Iris pigment epithelial cell (primary cell): ENCODE results near the gene GPR152.
"Not testable (repeated sequence)": the region's sequence is repeated elsewhere in the genome, so short reads cannot be mapped to it uniquely, and the experiment has no call there.

ENCODE experiments used
- DNase-seq: peaks from one replicate; pipeline ENCODE4 v3.0.0-alpha.2; 2011; ENCODE audit warnings: low read depth

The GPR152 gene

DNA sequence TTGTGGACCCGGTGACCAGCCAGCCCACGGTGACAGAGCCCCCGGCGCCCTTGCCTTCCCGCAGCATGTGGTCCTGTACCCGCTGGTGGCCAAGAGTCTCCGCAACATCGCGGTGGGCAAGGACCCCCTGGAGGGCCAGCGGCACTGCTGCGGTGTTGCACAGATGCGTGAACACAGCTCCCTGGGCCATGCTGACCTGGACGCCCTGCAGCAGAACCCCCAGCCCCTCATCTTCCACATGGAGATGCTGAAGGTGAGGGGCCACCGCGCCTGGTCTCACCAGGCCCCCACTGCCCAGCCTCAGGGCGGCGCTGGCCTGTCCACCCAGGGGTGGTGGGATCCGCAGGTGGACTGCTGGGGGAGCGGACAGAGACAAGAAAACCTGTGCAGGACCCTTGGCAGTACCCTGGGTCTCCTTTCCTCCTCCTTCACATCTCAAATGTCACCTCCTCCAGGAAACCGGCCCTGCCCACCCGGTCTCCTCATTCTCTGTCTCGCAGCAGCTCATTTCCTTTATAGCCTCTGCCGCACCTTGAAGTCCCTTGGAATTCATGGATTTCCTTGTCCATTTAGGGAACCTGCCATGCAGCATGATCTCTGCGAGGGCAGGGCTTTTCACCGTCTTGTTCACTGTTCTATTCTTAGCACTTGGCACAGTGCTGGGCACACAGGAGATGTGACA lies 36.8 kb upstream of the GPR152 start:
- no peak for DNase-seq

DNA sequence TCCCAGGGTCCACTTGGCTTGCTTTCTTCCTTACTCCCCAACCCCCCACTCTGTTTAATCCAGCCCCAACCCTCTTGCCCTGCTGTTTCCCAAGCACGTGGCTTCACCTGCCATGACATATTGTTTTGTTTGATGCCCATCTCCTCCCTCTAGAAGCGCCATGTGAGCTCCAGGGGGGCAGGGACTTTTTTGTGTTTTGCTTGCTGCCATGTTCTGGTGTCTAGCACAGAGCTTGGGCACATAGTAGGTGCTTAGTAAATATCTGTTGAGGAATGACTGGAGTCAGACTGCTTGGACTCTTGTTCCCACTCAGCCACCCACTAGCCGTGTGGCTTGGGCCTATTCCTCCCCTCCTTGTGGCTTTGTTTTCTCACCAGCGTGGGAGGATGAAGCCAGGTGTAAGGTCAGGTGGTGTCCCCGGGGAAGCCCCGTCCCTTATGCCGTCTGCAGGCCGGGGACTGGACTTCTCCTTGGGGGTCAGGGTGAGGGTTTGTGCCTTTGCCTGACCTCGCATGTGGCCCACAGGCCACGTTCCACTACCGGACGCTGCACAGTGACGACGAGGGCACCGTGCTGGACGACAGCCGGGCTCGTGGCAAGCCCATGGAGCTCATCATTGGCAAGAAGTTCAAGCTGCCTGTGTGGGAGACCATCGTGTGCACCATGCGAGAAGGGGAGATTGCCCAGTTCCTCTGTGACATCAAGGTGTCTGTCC lies 34.1 kb upstream of the GPR152 start:
- no peak for DNase-seq

DNA sequence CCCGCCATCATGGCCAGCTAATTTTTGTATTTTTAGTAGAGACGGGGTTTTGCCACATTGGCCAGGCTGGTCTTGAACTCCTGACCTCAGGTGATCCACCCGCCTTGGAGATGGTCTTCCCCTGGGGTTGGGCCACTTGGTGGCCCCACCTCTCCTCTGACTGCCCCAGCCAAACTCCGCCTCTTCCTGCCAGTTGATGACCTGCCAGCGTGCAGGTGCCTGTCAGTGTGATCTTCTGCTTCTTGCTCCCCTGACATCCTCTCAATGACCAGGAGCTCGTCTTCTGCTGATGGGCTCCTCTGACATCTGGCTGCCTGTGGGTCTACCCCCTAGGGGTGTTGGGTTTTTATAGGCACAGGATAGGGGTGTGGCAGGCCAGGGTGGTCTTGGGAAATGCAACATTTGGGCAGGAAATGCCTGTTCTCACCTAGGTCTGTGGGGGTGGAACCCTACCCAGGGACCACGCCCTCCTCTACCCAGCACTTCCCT lies 33.4 kb upstream of the GPR152 start:
- not testable (repeated sequence) for DNase-seq

DNA sequence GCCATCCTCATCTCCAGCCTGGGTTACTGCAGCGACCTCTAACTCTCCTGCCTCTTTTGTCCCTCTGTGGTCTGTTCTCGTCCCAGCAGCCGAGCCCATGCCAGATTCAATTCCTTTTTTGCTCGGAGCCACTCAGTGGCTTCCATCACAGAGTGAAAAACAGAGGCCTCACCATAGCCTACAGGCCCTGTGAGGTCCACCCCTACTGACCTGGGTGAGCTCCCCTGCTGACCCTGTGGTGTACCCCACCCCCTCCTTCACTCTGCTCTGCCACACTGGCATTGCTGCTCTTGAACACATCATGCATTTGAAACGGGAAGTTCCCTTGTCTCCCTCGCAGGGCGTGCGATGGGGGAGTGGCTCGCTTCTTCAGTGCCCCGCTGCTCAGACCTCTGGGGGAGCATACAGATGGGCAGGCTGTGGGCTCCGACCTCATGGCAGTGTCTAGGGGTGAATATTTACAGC lies 32.4 kb upstream of the GPR152 start:
- DNase-seq, result no peak

DNA sequence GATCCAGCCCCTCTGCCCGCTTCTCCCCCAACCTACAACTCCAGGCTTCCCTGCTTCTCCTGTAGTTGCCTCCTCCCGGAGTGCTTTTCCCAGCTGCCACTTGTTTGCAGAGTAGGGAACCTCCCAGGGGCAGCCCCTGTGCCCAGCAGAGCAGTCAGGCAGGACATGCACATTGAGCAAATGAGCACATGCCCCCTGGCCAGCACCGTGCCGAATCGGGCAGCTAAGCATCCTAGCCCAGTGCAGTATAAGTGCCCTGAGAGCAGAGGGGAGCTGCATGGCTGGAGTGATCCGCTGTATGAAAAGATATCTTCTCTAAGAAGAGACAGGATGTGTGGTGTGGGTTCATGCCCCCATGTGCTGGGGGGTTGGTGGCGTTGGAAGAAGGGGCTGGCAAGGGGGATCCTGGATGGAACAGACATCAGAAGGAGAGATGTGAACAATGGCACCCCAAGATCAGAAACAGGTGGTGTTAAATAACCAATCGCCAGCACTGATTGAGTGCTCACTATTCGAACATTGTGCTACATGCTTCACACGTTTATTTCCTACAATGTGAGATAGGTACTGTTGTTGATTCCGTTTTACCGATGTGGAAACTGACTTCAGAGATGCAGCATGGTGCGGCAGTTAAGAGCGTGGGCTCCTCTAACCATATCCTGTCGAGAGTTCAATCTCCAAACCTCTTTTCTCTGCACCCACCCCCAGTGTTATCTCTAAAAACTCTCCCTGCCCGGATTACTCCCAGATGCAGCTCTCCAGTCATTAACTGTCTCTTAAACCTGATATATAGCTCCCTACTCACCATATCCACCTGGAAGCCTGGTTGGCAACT lies 31.5 kb upstream of the GPR152 start:
- no peak for DNase-seq

DNA sequence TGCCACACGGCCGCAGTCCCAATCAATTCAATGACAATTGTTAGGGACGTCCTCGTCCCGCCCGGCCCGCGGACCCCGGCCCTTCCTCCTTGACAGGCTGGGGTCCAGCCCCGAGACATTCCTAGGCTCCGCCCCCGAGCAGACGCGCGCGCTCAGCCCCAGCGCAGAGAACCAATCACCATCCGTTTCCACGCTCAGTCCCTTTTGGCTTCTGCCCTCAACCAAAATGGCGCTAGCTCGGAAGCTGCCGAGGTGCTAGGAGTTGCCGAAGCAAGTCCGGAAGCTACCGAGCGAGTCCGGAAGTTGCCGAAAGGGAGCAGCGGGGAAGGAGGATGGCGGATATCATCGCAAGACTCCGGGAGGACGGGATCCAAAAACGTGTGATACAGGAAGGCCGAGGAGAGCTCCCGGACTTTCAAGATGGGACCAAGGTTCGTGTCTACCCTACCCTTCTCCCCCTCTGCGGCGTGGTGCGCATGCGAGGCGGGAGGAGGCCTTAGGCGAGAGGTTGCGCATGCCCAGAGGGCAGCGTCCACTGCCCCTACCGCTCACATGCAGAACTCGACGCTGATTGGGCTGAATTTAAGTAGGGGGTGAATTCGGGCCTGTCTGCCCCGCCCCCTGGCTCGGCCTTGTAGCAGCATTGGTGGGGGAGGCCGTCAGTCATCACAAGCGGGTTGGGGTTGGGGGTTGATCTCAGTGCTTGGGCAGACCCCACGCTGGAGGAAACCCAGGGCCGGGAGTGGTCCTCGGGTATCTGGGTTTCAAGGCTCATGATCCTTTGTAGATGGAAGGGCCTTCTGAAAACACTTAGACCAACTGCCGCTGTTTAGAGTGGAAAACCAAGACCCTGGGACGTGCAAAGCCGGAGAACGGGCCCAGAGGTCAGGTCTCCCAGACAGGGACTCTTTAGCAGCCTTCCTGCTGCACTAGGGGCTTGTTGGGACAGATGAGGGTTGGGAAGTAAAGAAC lies 30.6 kb upstream of the GPR152 start, which contains the start of gene AIP:
Gene AIP (plus strand): TSS at position 200 of the 972 bp plus-strand sequence. CDS start 133 bp downstream, at position 333.
- peak; percentile 98 for DNase-seq

DNA sequence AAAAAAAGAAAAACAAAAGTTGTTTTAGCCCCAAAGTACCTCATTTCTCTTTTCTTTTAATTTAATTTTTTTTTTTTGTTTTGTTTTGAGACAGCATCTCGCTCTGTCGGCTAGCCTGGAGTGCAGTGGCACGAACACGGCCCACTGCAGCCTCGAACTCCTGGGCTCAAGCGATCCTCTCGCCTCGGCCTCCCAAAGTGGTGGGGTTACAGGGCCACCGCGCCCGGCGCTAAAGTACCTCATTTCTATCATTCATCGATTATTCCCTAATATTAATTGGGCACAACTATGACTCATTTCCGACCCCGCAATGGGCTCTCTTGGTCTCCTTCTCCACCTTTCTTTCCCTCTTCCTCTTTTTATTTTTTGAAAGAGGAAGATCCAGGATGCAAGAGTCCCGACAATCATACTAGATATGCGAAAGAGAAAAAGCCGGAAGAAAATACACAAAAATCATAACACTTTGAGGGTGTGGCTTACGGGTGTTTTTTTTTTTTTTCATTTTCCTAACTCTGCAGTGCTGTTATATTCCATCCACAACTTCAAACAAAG lies 29.8 kb upstream of the GPR152 start:
- DNase-seq, result no peak

DNA sequence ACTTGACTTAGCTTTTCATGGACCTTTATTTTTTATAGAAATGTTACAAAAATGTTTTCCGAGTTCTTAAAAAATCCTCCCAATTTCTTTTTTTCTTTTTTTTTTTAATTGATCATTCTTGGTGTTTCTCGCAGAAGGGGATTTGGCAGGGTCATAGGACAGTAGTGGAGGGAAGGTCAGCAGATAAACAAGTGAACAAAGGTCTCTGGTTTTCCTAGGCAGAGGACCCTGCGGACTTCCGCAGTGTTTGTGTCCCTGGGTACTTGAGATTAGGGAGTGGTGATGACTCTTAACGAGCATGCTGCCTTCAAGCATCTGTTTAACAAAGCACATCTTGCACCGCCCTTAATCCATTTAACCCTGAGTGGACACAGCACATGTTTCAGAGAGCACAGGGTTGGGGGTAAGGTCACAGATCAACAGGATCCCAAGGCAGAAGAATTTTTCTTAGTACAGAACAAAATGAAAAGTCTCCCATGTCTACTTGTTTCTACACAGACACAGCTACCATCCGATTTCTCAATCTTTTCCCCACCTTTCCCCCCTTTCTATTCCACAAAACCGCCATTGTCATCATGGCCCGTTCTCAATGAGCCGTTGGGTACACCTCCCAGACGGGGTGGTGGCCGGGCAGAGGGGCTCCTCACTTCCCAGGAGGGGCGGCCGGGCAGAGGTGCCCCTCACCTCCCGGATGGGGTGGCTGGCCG lies 25.0 kb upstream of the GPR152 start:
- DNase-seq, result not testable (repeated sequence)

DNA sequence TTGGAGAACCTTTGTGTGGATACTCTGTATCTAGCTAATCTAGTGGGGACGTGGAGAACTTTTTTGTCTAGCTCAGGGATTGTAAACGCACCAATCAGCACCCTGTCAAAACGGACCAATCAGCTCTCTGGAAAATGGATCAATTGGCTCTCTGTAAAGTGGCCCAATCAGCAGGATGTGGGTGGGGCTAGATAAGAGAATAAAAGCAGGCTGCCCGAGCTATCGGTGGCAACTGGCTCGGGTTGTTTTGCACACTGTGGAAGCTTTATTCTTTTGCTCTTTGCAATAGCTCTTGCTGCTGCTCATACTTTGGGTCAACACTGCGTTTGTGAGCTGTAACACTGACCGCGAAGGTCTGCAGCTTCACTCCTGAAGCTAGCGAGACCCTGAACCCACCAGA lies 24.2 kb upstream of the GPR152 start:
- not testable (repeated sequence) for DNase-seq

DNA sequence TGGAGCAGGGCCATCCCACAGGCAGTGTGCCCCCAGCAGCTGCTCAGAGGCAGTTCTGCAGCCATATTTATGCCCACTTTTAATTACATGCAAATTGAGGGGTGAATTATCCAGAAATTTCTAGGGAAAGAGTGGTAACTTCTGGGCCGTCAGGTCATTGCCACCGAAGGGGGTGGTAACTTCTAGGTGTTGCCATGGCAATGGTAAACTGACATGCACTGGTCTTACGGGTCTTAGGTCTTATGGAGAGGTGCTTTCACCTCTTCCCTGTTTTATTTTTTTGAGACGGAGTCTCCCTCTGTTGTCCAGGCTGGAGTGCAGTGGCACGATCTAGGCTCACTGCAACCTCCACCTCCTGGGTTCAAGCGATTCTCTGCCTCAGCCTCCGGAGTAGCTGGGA lies 20.4 kb upstream of the GPR152 start:
- DNase-seq, result no peak

DNA sequence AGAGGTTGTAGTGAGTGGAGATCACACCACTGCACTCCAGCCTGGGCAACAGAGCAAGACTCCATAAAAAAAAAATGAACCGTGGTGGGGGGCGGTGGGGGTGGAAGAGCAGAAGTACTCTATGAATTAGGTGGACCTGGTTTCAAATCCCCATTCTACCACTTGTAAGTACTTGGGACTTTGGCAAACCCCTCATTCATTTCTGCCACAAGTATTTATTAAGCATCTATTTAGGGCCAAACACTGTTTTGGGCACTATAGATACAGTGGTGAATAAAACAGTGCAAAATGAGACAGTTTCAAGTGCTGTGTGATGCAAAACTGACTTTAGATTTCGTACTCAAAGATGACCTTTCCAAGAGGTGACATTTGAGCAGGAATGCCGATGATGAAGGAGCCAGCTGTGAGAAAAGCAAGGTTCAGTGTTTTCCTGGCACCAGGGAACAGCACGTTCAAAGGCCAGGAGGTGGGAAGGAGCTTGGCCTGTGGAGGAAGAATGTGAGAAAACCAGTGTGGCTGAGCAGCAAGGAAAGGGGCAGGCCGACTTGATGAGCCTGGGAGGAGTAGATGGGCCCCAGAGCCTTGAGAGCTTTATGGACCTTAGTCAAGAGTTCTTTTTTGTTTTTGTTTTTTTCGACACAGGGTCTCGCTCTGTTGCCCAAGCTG lies 17.9 kb upstream of the GPR152 start:
- no peak for DNase-seq

DNA sequence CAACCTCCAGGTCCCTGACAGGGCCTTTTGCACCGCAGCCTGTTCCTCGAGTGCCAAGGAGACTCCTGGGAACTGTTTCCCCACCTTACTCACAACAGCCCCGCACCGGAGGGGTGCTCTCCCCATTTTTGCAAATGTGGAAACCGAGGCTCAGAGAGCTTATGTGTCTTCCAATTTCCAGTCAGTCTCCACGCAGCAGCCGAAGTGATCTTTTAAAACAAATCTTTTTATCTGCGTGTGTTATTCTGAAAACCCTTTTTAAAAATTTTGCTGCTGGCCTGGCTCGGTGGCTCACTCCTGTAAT lies 16.9 kb upstream of the GPR152 start:
- DNase-seq, result no peak

DNA sequence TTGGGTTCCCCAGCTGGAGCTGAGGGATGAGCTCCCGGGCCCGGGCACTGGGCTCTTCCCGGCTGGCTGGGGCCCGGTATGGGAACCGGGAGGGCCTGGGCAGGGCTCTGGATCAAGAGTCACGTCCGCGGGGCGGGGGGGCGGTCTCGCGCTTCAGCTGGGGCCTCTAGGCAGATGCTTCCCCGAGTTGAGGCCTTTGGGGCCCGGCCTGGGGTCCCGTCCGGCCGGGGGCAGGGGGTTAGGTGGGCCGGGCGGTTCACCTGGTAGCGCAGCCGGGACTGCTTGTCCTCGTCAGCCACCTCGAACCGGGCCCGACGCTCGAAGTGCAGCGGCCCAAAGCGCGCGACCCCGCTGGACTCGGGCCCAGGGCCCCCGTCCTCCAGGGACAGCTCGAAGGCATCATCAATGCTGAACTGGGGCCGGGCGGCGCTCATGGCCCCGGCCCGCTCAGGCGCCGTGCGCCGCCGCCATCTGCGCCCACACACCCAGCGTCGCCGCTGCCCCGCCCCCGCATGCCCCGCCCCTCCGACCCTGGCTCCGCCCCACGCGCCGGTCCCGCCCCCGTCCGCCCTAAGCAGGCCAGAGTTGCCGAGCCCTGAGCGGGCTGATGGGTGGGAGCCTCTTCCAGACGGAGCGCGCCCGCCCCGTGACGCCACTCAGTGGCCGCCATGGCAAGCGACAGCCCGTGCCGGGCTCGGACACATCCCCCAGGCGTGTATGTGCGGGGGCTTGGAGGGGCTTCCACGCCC lies 16.4 kb upstream of the GPR152 start, which contains the start of gene TMEM134:
Gene TMEM134 (minus strand): TSS at position 493 of the 749 bp plus-strand sequence. CDS start 59 bp downstream, at position 434.
- peak; percentile 91 for DNase-seq

DNA sequence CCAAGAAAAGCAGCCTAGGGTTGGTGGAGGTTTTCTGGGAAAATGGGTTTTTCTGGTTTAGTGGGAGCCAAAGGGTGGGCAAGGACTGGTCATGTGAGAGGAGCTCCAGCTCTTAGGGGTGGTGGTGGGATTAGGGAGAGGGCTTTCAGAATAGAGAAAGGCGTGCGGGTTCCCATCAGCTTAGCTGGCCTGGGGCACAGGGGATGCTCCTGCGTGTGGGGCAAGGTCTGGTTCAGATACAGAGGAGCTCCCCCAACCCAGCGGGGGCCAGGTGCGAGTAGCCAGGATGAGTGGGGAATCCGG lies 15.9 kb upstream of the GPR152 start:
- DNase-seq, result no peak

DNA sequence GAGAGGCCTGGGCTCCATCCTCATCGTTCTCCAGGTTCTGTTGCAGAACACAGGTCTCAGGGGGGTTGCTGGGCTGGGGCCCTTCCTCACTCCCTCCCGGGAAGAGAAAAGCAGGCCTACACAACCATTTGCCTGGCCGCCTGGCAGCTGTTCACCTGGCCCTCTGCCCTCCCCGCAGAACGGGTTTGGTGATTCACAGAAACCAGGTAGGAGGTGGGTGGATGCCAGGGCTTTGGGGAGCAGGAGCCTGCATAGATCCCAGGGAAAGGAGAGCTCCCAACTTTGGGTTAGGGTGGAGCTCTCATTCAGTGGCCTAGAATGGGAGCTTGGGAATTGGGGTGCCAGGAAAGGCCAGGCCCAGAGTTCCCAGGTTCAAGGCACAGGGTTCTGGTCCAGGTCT lies 15.5 kb upstream of the GPR152 start:
- DNase-seq, result no peak

DNA sequence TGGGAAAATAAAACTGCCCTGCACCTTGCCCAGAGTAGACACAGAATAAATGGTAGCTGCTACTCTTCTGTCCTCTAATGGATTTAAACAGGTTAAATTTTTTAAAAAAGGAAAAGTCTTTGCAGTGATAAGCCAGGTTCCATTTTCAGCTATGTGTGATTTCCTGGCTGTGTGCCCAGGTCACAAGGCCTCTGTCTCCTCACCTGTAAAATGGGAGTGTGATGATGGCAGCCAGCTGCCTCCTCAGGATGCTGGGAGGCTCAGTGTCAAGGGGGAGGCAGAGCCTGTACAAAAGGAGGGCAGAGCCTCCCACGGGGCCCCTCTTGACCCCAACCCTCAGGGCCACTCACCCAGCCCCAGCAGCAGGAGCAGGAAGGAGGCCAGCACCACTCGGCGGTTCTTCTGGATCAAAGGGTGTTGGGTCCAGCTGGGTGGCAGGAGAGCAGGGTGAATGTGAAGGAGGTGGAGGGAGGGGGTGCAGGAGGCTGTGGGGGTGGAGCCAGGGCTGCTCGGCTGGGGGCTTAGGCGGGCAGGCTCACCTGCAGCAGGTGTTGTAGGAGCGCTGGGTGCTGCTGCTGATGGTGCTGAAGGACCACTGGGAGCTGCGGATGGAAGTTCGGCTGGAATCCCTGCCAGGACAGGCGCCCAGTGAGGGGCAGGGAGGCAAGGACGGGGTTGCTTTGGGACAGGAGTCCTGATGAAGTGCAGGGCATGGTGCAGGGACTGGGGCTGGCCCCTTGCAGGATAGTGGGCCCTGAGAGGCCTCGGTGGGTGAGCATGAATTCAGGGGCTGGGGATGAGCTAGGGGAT lies 14.6 kb upstream of the GPR152 start:
- no peak for DNase-seq

DNA sequence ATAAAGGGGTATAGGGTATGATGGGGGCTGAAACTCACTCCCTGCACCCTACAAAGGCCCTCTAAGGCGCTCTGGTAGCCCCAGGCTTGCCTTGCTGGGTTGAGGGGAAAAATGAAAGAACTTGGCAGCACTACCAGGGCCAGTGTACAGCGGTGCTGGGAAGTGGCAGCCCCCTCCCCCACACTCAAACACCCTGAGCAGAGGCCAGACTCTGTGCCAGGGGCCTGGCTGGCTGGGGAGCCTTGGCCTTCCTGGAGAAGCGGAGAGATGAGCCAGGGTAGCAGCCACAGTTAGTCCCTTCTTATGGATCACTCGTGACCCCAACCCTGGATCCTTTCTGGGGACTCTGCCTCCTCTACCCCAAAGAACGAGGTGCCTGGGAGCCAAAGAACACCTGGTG lies 13.8 kb upstream of the GPR152 start:
- DNase-seq, result no peak

DNA sequence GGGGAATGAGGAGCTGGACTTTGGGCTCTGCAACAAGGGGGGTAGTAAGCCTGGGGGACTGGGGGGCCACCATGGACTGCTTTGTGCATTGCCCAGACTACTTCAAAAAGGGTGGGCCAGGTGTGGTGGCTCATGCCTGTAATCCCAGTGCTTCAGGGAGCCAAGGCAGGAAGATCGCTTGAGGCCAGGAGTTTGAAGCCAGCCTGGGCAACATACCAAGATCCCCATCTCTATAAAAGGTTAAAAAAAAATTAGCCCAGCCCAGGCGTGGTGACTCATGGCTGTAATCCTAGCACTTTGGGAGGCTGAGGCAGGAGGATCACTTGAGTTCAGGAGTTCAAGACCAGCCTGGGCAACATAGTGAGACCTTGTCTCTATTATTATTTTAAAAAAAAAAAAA lies 13.0 kb upstream of the GPR152 start:
- DNase-seq, result peak; percentile 17

DNA sequence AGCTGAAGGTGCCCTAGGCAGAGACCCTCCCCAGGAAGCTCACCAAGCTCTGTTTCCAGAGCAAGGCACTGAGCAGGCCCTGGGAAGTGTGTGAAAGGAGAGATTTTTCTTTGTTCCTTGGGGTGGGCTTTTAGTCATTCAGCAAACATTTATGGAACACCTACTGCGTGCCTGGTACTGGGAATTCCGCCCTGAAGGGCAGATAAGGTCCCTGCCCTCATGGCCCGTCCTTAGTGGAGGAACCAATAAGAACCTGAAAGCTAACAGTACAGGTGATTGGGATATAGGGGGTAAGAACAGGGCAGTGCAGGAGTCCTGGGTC lies 12.6 kb upstream of the GPR152 start:
- DNase-seq, result no peak
